GM19351 (cell line): ENCODE measurements around the gene PITPNC1.
A peak's percentile ranks its signal among the peaks of the same experiment; 100 is the strongest.
"Not testable (repeated sequence)": the region's sequence is repeated elsewhere in the genome, so short reads cannot be mapped to it uniquely, and the experiment has no call there.

ENCODE experiments used
- ATAC-seq: cut with Tn5 transposase; IDR thresholded peaks from one replicate; pipeline ENCODE4 v1.9.1; 2021; ENCODE audit warnings: mild to moderate bottlenecking, moderate library complexity; ENCODE audit not compliant: unreplicated experiment

PITPNC1 gene

GRCh38 chr17:67566656-67567055 is 189.6 kb downstream of the PITPNC1 start:
- ATAC-seq, result no peak

DNA sequence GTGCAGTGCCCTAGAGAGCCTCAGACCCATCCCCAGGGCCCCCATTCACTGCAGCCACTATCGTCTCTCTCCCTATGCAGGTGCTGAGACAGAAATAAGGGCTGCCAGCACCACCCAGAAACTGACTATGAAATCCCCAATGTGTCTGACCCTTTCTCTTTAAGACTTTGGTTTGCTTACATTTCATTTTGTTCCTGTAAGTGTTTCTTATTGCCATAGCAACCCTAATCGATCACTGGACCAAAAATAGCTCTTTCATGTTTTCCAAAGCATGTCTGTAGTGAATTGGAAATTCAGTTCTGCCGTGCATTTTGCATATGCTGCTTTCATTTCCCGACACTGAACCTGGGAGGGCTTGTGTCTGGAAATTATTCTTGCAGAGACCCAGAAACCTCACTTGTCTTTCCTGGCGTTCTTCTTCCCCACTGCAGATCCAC is 192.0 kb downstream of the PITPNC1 start:
- ATAC-seq, result no peak

- ATAC-seq, result peak; percentile 28
Measured at GRCh38 chr17:67569873-67570272, 192.8 kb downstream of the PITPNC1 start.

- no peak for ATAC-seq
Measured at GRCh38 chr17:67570797-67571196, 193.7 kb downstream of the PITPNC1 start.

GRCh38 chr17:67571478-67571877 is 194.4 kb downstream of the PITPNC1 start:
- ATAC-seq, result no peak

- ATAC-seq, result no peak
Measured at GRCh38 chr17:67573987-67574657, 197.0 kb downstream of the PITPNC1 start.

GRCh38 chr17:67574658-67575293 is 197.7 kb downstream of the PITPNC1 start:
- ATAC-seq, result peak; percentile 27

GRCh38 chr17:67575325-67575724 is 198.2 kb downstream of the PITPNC1 start:
- peak; percentile 32 for ATAC-seq

DNA sequence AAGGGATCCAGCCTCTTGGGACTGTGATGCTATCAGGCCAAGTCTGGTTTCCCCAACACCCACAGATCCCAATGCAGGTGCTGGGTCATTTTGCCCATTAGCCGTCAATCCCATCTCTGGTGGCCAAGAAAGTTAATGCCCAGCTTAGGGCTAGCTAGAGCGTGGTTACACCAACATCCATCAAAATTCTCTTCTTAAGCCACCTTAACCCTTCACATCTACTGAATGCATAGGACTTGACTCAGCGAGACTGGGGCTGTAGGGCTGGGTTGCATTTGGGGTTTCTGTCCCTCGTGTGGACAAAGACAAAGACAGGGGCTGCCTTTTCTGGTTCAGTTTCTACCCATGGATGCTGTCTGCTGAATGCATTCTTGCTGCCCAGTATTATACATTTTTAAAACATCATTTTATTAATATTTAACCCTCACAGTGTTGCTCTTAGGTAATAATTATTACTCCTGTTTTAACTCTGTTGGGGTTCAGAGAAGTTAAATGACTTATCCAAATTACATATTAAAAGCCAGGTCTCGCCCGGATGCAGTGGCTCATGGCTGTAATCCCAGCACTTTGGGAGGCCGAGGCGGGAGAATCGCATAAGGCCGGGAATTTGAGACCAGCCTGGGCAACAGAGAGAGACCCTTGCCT is 199.5 kb downstream of the PITPNC1 start:
- ATAC-seq, result no peak

GRCh38 chr17:67577429-67578141 is 200.5 kb downstream of the PITPNC1 start:
- ATAC-seq, result no peak

DNA sequence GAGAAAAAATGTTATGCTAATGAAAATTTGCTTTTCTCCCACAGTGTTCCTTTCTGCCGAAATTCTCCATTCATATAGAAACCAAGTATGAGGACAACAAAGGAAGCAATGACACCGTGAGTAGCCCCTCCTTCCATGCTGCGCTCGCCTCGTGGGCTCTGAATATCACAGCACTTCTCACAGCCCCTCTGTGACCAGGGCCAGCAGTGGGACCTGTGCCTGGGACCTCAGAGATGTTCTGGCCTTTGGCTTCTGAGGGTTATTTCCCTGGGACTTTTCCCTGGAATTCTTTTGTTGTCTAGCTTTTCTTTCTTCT is 201.0 kb downstream of the PITPNC1 start:
- peak; percentile 29 for ATAC-seq

DNA sequence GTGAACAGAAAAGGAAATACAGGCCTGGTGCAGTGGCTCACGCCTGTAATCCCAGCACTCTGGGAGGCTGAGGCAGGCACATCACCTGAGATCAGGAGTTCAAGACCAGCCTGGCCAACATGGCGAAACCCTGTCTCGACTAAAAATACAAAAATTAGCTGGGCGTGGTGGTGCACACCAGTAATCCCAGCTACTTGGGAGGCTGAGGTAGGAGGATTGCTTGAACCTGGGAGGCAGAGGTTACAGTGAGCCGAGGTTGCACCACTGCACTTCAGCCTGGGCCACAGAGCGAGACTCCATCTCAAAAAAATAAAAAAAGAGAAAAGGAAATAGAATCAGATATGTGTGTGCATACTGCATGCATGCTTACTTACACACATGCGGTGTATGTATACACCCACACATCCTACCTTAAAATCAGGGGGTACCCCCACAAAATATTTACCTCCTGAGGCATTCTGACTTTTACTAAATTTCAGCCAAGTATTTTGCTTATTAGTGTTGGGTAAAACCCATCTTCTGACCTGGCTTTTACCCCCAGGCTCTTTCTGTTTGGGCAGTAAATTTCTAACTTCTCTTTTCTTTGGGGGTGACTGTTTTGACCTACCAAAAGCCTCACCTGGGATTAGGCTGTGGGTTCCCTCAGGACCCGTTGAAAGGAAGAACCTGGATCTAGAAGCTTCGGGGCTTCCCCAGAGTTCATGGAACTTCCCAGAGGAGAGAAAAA is 201.8 kb downstream of the PITPNC1 start:
- not testable (repeated sequence) for ATAC-seq

- no peak for ATAC-seq
Measured at GRCh38 chr17:67582673-67583081, 205.6 kb downstream of the PITPNC1 start.

- no peak for ATAC-seq
Measured at GRCh38 chr17:67585077-67585602, 208.1 kb downstream of the PITPNC1 start.

- ATAC-seq, result no peak
Measured at GRCh38 chr17:67588326-67588725, 211.2 kb downstream of the PITPNC1 start.

GRCh38 chr17:67594115-67594880 is 217.2 kb downstream of the PITPNC1 start:
- peak; percentile 51 for ATAC-seq

GRCh38 chr17:67600408-67600807 is 223.3 kb downstream of the PITPNC1 start:
- ATAC-seq, result no peak

GRCh38 chr17:67601897-67602296 is 224.8 kb downstream of the PITPNC1 start:
- no peak for ATAC-seq

DNA sequence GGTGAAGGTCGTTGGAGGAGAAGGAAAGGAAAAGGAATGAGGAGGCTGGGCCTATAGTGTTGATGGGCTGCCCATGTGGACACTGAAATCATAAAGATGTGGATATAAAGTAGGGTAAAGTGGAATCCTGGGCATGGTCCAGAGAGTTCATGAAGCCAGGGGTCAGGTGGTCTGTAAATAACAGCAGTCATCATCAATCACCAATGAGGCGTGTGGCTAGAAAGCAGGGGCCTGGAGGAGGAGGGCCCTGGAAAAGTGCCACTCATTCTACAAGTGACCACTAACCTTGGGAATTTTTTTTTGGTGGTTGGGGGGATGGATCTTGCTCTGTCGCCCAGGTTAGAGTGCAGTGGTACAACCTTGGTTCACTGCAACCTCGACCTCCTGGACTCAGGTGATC is 225.4 kb downstream of the PITPNC1 start:
- no peak for ATAC-seq

GRCh38 chr17:67602974-67603373 is 225.9 kb downstream of the PITPNC1 start:
- ATAC-seq, result no peak
